Neural progenitor cell (in vitro differentiated cells): Measurements from ENCODE around the gene SLC20A1. TPM values are rescaled to one million over a fixed set of nuclear protein-coding genes. Genes with fewer than 3 reads are reported as not detected.
A peak's percentile ranks its signal among the peaks of the same experiment; 100 is the strongest.

Experiments used
- DNase-seq: peaks from one replicate; pipeline ENCODE4 v3.0.0-alpha.2; 2016; ENCODE audit warnings: low spot score
- H2AFZ ChIP-seq: fragments of 200-600 bp; sonication (generic); replicated peaks from 2 replicates; pipeline ENCODE4 v1.6.1; 2016; ENCODE audit warnings: antibody characterized with exemption
- H3F3A ChIP-seq: fragments of 200-600 bp; sonication (generic); 2 replicates; pipeline ENCODE4 v1.6.1; 2016; ENCODE audit warnings: antibody characterized with exemption, low read depth
- H3K27ac ChIP-seq: fragments of 200-600 bp; sonication (generic); 2 replicates; pipeline ENCODE4 v1.5.1; 2016; ENCODE audit warnings: mild to moderate bottlenecking
- H3K27me3 ChIP-seq: fragments of 200-600 bp; sonication (generic); 2 replicates; pipeline ENCODE4 v1.6.1; 2016; ENCODE audit warnings: mild to moderate bottlenecking, moderate library complexity
- H3K36me3 ChIP-seq: fragments of 200-600 bp; sonication (generic); 2 replicates; pipeline ENCODE4 v1.5.1; 2016
- H3K4me1 ChIP-seq: fragments of 200-600 bp; sonication (generic); 2 replicates; pipeline ENCODE4 v1.6.1; 2016; ENCODE audit warnings: mixed run types
- H3K4me2 ChIP-seq: fragments of 200-600 bp; sonication (generic); 2 replicates; pipeline ENCODE4 v1.6.1; 2016
- H3K4me3 ChIP-seq: fragments of 200-600 bp; sonication (generic); 2 replicates; pipeline ENCODE4 v1.5.1; 2016
- H3K79me2 ChIP-seq: fragments of 200-600 bp; sonication (generic); 2 replicates; pipeline ENCODE4 v1.6.1; 2016; ENCODE audit warnings: low read depth
- H3K9ac ChIP-seq: fragments of 200-600 bp; sonication (generic); 2 replicates; pipeline ENCODE4 v1.6.1; 2016
- H3K9me3 ChIP-seq: fragments of 200-600 bp; sonication (generic); 2 replicates; pipeline ENCODE4 v1.5.1; 2016; ENCODE audit warnings: low read depth
- H4K20me1 ChIP-seq: fragments of 200-600 bp; sonication (generic); 2 replicates; pipeline ENCODE4 v1.6.1; 2016; ENCODE audit warnings: low read depth
- H3K27ac Mint-ChIP-seq: 3 replicates; pipeline ENCODE4 v1.8.0; 2021; ENCODE audit warnings: mixed read lengths
- H3K27me3 Mint-ChIP-seq: 2 replicates; pipeline ENCODE4 v1.8.0; 2022; ENCODE audit warnings: low read depth, mild to moderate bottlenecking, inconsistent platforms, moderate library complexity, mixed read lengths; ENCODE audit not compliant: insufficient read depth
- H3K36me3 Mint-ChIP-seq: 3 replicates; pipeline ENCODE4 v1.8.0; 2021; ENCODE audit warnings: mixed read lengths
- H3K4me1 Mint-ChIP-seq: 3 replicates; pipeline ENCODE4 v1.8.0; 2021; ENCODE audit warnings: mixed read lengths
- H3K4me3 Mint-ChIP-seq: 3 replicates; pipeline ENCODE4 v1.8.0; 2021; ENCODE audit warnings: mild to moderate bottlenecking, moderate library complexity, mixed read lengths
- H3K9me3 Mint-ChIP-seq: 3 replicates; pipeline ENCODE4 v1.8.0; 2020; ENCODE audit warnings: mixed read lengths
- CTCF ChIP-seq: fragments of 200-600 bp; sonication (generic); IDR thresholded peaks from 2 replicates; pipeline ENCODE4 v1.5.1; 2017; ENCODE audit warnings: antibody characterized with exemption, mild to moderate bottlenecking
- EZH2 ChIP-seq: fragments of 200-600 bp; sonication (generic); IDR thresholded peaks from 2 replicates; pipeline ENCODE4 v1.6.1; 2017; ENCODE audit warnings: antibody characterized with exemption, mild to moderate bottlenecking, moderate library complexity
- EZH2phosphoT487 ChIP-seq: fragments of 200-600 bp; sonication (generic); IDR thresholded peaks from 2 replicates; pipeline ENCODE4 v1.6.1; 2017; ENCODE audit warnings: antibody characterized with exemption
- total RNA-seq: library from RNA; depleted of rRNA; stranded (reverse); fragments of >200 nt; gene quantifications from 2 replicates; pipeline ENCODE4 v1.2.3, GENCODE V29; 2015; ENCODE audit warnings: low replicate concordance

The SLC20A1 gene
- total RNA-seq, 1 donor from 2014 or later = 61.1 TPM

GRCh38 chr2:112685271-112685884, 39.6 kb downstream of the SLC20A1 start:
- H3K4me1 ChIP-seq = no peaks in the 10 kb centered on the region
- H3K27me3 ChIP-seq = no peaks in the 10 kb centered on the region
- Mint-ChIP-seq H3K27me3 (peaks cover 2% of the 10 kb centered on the region), H3K4me3 (no peak overlapping the region), H3K9me3 (no peaks in the 10 kb centered on the region), H3K27ac (no peak overlapping the region), H3K36me3 (no peaks in the 10 kb centered on the region), H3K4me1 (peaks cover 7% of the 10 kb centered on the region)
- no peaks in the 10 kb centered on the region for H3F3A ChIP-seq
- no peak overlapping the region for H3K9ac ChIP-seq
- H3K4me3 ChIP-seq = no peak overlapping the region
- TF ChIP-seq CTCF (no peak), EZH2 (no peak), EZH2phosphoT487 (no peak)
- H3K4me2 ChIP-seq = no peak overlapping the region
- no peaks in the 10 kb centered on the region for H3K9me3 ChIP-seq
- H3K79me2 ChIP-seq = no peaks in the 10 kb centered on the region
- H3K27ac ChIP-seq = no peak overlapping the region
- no peaks in the 10 kb centered on the region for H4K20me1 ChIP-seq
- H3K36me3 ChIP-seq = no peaks in the 10 kb centered on the region
- H2AFZ ChIP-seq = no peak overlapping the region
- no peak for DNase-seq

GRCh38 chr2:112686348-112687217, 40.8 kb downstream of the SLC20A1 start:
- TF ChIP-seq CTCF = no peak
- TF ChIP-seq EZH2phosphoT487 = no peak
- no peak for TF ChIP-seq EZH2
- no peak overlapping the region for H3K27ac Mint-ChIP-seq
- Histone ChIP-seq H3K79me2 (no peaks in the 10 kb centered on the region), H3K4me1 (no peaks in the 10 kb centered on the region), H3K27me3 (no peaks in the 10 kb centered on the region), H4K20me1 (no peaks in the 10 kb centered on the region), H3K4me2 (no peak overlapping the region), H3K36me3 (no peaks in the 10 kb centered on the region), H2AFZ (peak overlapping the region; percentile 10), H3K27ac (no peak overlapping the region), H3K4me3 (no peak overlapping the region), H3F3A (no peaks in the 10 kb centered on the region), H3K9ac (no peak overlapping the region), H3K9me3 (no peaks in the 10 kb centered on the region)
- H3K36me3 Mint-ChIP-seq = no peaks in the 10 kb centered on the region
- peaks cover 7% of the 10 kb centered on the region for H3K4me1 Mint-ChIP-seq
- no peaks in the 10 kb centered on the region for H3K9me3 Mint-ChIP-seq
- H3K27me3 Mint-ChIP-seq = peaks cover 2% of the 10 kb centered on the region
- no peak overlapping the region for H3K4me3 Mint-ChIP-seq
- no peak for DNase-seq

GRCh38 chr2:112687522-112687921, 41.8 kb downstream of the SLC20A1 start:
- H3K9ac ChIP-seq = no peak overlapping the region
- Mint-ChIP-seq H3K4me1 (peaks cover 13% of the 10 kb centered on the region), H3K27me3 (peaks cover 2% of the 10 kb centered on the region), H3K27ac (no peak overlapping the region), H3K36me3 (no peaks in the 10 kb centered on the region), H3K9me3 (no peaks in the 10 kb centered on the region), H3K4me3 (no peak overlapping the region)
- H3K36me3 ChIP-seq = no peaks in the 10 kb centered on the region
- TF ChIP-seq EZH2phosphoT487 = no peak
- TF ChIP-seq EZH2 = no peak
- no peak for TF ChIP-seq CTCF
- H3K4me3 ChIP-seq = no peak overlapping the region
- no peaks in the 10 kb centered on the region for H3K79me2 ChIP-seq
- H3K4me2 ChIP-seq = no peak overlapping the region
- H3K4me1 ChIP-seq = no peaks in the 10 kb centered on the region
- no peaks in the 10 kb centered on the region for H3F3A ChIP-seq
- no peak for DNase-seq
- no peaks in the 10 kb centered on the region for H3K9me3 ChIP-seq
- no peak overlapping the region for H2AFZ ChIP-seq
- no peaks in the 10 kb centered on the region for H4K20me1 ChIP-seq
- no peaks in the 10 kb centered on the region for H3K27me3 ChIP-seq
- H3K27ac ChIP-seq = no peak overlapping the region
